ENCODE measurements around the gene MDN1. TPM values are rescaled to one million over a fixed set of nuclear protein-coding genes. Genes with fewer than 3 reads are reported as not detected.

MDN1 gene
- total and polyA plus RNA-seq, 3 donors from 2014 or later: 39.1 to 89.0 (median 80.3) TPM

GRCh38 chr6:89803271-89803670, 16.3 kb downstream of the MDN1 start:
- intact Hi-C loops (cut with DNase I; ENCODE audit: low total_unique reads): no loop called here
- Histone ChIP-seq H3K36me3 (ENCODE audit: low read depth, missing control alignments) (no peaks in the 10 kb centered on the region), H3K4me1 (peaks cover 8% of the 10 kb centered on the region), H3K27me3 (no peaks in the 10 kb centered on the region), H3K9me3 (no peaks in the 10 kb centered on the region), H3K4me3 (no peak overlapping the region), H3K27ac (no peak overlapping the region)
- 93 to 95% methylated on average over 9 to 10 of the region's 10 CpGs for WGBS, 2 donors
- TF ChIP-seq CTCF (IDR thresholded peaks at IDR 0.05): no peak
- no peak for TF ChIP-seq POLR2A (IDR thresholded peaks at IDR 0.05)
- DNase-seq: no peak

- 78 to 83% methylated on average over 2 of the region's 2 CpGs for WGBS, 2 donors
Measured at GRCh38 chr6:89799756-89800155, 19.8 kb downstream of the MDN1 start.

GRCh38 chr6:89799096-89799495, 20.5 kb downstream of the MDN1 start:
- H3K36me3 ChIP-seq (ENCODE audit: low read depth, missing control alignments): no peaks in the 10 kb centered on the region
- WGBS, 2 donors: 88 to 95% methylated on average over 8 of the region's 8 CpGs
- TF ChIP-seq POLR2A (IDR thresholded peaks at IDR 0.05): no peak
- TF ChIP-seq CTCF (IDR thresholded peaks at IDR 0.05): no peak
- no peak overlapping the region for H3K27ac ChIP-seq
- intact Hi-C loops (cut with DNase I; ENCODE audit: low total_unique reads): no loop called here
- DNase-seq: no peak
- no peak overlapping the region for H3K4me3 ChIP-seq
- H3K4me1 ChIP-seq: no peaks in the 10 kb centered on the region
- no peaks in the 10 kb centered on the region for H3K27me3 ChIP-seq
- no peaks in the 10 kb centered on the region for H3K9me3 ChIP-seq

More at GRCh38 chr6:89799756-89800155, 19.8 kb downstream of the MDN1 start:
- intact Hi-C loops (cut with DNase I; ENCODE audit: low total_unique reads): no loop called here
- H3K4me1 ChIP-seq: no peaks in the 10 kb centered on the region
- H3K9me3 ChIP-seq: no peaks in the 10 kb centered on the region
- DNase-seq: no peak
- TF ChIP-seq POLR2A (IDR thresholded peaks at IDR 0.05) (no peak), CTCF (IDR thresholded peaks at IDR 0.05) (no peak)
- no peaks in the 10 kb centered on the region for H3K27me3 ChIP-seq
- no peak overlapping the region for H3K4me3 ChIP-seq
- H3K27ac ChIP-seq: no peak overlapping the region
- no peaks in the 10 kb centered on the region for H3K36me3 ChIP-seq (ENCODE audit: low read depth, missing control alignments)

GRCh38 chr6:89797317-89797716, 22.3 kb downstream of the MDN1 start:
- no peak overlapping the region for H3K27ac ChIP-seq
- H3K36me3 ChIP-seq (ENCODE audit: low read depth, missing control alignments): no peaks in the 10 kb centered on the region
- no peaks in the 10 kb centered on the region for H3K27me3 ChIP-seq
- no peak for DNase-seq
- no peak for TF ChIP-seq CTCF (IDR thresholded peaks at IDR 0.05)
- TF ChIP-seq POLR2A (IDR thresholded peaks at IDR 0.05): no peak
- 83 to 88% methylated on average over 7 of the region's 7 CpGs for WGBS, 2 donors
- intact Hi-C loops (cut with DNase I; ENCODE audit: low total_unique reads): no loop called here
- no peaks in the 10 kb centered on the region for H3K4me1 ChIP-seq
- H3K9me3 ChIP-seq: no peaks in the 10 kb centered on the region
- no peak overlapping the region for H3K4me3 ChIP-seq

- 70 to 82% methylated on average over 6 of the region's 6 CpGs for WGBS, 2 donors
- intact Hi-C loops (cut with DNase I; ENCODE audit: low total_unique reads): no loop called here
- Histone ChIP-seq H3K9me3 (no peaks in the 10 kb centered on the region), H3K27me3 (no peaks in the 10 kb centered on the region), H3K36me3 (ENCODE audit: low read depth, missing control alignments) (no peaks in the 10 kb centered on the region), H3K4me1 (no peaks in the 10 kb centered on the region), H3K4me3 (no peak overlapping the region), H3K27ac (no peak overlapping the region)
- TF ChIP-seq CTCF (IDR thresholded peaks at IDR 0.05): no peak
- no peak for DNase-seq
Measured at GRCh38 chr6:89794324-89794723, 25.3 kb downstream of the MDN1 start.
